ENCODE data around the gene ADISSP. TPM values are rescaled to one million over a fixed set of nuclear protein-coding genes. Genes with fewer than 3 reads are reported as not detected.

ADISSP gene
- total RNA-seq, 1 experiment from 2014 or later, result 99.4 TPM

GRCh38 chr20:3763671-3764601 is 3.6 kb downstream of the ADISSP start:
- Histone ChIP-seq H3K4me2 (ENCODE audit: low read length) (no peak overlapping the region), H2AFZ (ENCODE audit: low read depth, low read length, poor library complexity, severe bottlenecking) (no peak overlapping the region), H3K36me3 (ENCODE audit: control insufficient read depth in 1 of 2, insufficient read depth in 2 of 2, low read length in 2 of 2) (peaks cover 3 to 11% of the 10 kb centered on the region in 2 experiments; a peak in 2 of 4 replicates), H3K9me3 (ENCODE audit: control insufficient read depth in 1 of 2, insufficient read depth in 1 of 2, low read depth in 1 of 2, low read length in 2 of 2) (no peaks in the 10 kb centered on the region), H3K9ac (ENCODE audit: low read length) (no peak overlapping the region), H3K4me1 (ENCODE audit: control insufficient read depth in 1 of 2, insufficient read depth in 2 of 2, low read length in 2 of 2) (peaks cover 5 to 24% of the 10 kb centered on the region in 2 experiments), H3K27me3 (ENCODE audit: insufficient read depth, low read length) (no peaks in the 10 kb centered on the region), H3K9me2 (ENCODE audit: insufficient read depth) (no peaks in the 10 kb centered on the region), H3K4me3 (replicated peaks in 1 of 2; ENCODE audit: low read depth in 1 of 2, low read length in 2 of 2) (no peak overlapping the region), H4K20me1 (ENCODE audit: insufficient read depth) (no peaks in the 10 kb centered on the region), H3K79me2 (ENCODE audit: insufficient read depth, low read length) (peaks cover 56% of the 10 kb centered on the region), H3K27ac (ENCODE audit: low read depth, low read length) (no peak overlapping the region; the same call in 1 of the 2 replicates)
- DNase-seq (ENCODE audit: low read depth, low spot score) (no peak), ATAC-seq (no peak)
- no TSS peak for BruUV-seq (replicated peaks)
- POLR2A ChIA-PET, result no interaction called here
- CTCF ChIA-PET, result no interaction called here
- intact Hi-C loops (cut with micrococcal nuclease), result no loop called here
- RAD21 ChIA-PET (ENCODE audit: low non-redundant PET in 1 of 2, low total read pairs in 2 of 2, uncharacterized antibody in 2 of 2, unreplicated experiment in 2 of 2), result no interaction called here
- TF ChIP-seq, protein P1, sequence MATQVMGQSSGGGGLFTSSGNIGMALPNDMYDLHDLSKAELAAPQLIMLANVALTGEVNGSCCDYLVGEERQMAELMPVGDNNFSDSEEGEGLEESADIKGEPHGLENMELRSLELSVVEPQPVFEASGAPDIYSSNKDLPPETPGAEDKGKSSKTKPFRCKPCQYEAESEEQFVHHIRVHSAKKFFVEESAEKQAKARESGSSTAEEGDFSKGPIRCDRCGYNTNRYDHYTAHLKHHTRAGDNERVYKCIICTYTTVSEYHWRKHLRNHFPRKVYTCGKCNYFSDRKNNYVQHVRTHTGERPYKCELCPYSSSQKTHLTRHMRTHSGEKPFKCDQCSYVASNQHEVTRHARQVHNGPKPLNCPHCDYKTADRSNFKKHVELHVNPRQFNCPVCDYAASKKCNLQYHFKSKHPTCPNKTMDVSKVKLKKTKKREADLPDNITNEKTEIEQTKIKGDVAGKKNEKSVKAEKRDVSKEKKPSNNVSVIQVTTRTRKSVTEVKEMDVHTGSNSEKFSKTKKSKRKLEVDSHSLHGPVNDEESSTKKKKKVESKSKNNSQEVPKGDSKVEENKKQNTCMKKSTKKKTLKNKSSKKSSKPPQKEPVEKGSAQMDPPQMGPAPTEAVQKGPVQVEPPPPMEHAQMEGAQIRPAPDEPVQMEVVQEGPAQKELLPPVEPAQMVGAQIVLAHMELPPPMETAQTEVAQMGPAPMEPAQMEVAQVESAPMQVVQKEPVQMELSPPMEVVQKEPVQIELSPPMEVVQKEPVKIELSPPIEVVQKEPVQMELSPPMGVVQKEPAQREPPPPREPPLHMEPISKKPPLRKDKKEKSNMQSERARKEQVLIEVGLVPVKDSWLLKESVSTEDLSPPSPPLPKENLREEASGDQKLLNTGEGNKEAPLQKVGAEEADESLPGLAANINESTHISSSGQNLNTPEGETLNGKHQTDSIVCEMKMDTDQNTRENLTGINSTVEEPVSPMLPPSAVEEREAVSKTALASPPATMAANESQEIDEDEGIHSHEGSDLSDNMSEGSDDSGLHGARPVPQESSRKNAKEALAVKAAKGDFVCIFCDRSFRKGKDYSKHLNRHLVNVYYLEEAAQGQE (IDR thresholded peaks at IDR 0.05; ENCODE audit: low read depth), result no peak
- TF ChIP-seq EZH2phosphoT487 (IDR thresholded peaks at IDR 0.05; ENCODE audit: borderline replicate concordance) (no peak), ELF1 (IDR thresholded peaks at IDR 0.05; ENCODE audit: borderline replicate concordance, low read depth) (no peak), SRF (IDR thresholded peaks at IDR 0.05; ENCODE audit: low read depth) (no peak), CEBPB (IDR thresholded peaks at IDR 0.05; ENCODE audit: low read depth) (no peak), EGR1 (IDR thresholded peaks at IDR 0.05; ENCODE audit: low read depth) (no peak), SIN3A (IDR thresholded peaks at IDR 0.05; ENCODE audit: low read depth) (no peak), CBX3 (IDR thresholded peaks at IDR 0.05; ENCODE audit: low read depth) (no peak), TCF7L2 (IDR thresholded peaks at IDR 0.05; ENCODE audit: borderline replicate concordance, extremely low read depth, insufficient read depth, insufficient read length) (no peak), JUND (IDR thresholded peaks at IDR 0.05) (no peak), ZFX (IDR thresholded peaks at IDR 0.05) (no peak), SP1 (IDR thresholded peaks at IDR 0.05; ENCODE audit: low read depth) (no peak), ZBTB33 (IDR thresholded peaks at IDR 0.05; ENCODE audit: extremely low read depth, insufficient replicate concordance, low read length) (no peak), EZH2 (IDR thresholded peaks at IDR 0.05) (no peak), POLR2A (IDR thresholded peaks at IDR 0.05; ENCODE audit: borderline replicate concordance, extremely low read depth, insufficient read depth, insufficient read length) (no peak), FOSL1 (IDR thresholded peaks at IDR 0.05; ENCODE audit: low read depth) (no peak)
- TF ChIP-seq, protein P2, sequence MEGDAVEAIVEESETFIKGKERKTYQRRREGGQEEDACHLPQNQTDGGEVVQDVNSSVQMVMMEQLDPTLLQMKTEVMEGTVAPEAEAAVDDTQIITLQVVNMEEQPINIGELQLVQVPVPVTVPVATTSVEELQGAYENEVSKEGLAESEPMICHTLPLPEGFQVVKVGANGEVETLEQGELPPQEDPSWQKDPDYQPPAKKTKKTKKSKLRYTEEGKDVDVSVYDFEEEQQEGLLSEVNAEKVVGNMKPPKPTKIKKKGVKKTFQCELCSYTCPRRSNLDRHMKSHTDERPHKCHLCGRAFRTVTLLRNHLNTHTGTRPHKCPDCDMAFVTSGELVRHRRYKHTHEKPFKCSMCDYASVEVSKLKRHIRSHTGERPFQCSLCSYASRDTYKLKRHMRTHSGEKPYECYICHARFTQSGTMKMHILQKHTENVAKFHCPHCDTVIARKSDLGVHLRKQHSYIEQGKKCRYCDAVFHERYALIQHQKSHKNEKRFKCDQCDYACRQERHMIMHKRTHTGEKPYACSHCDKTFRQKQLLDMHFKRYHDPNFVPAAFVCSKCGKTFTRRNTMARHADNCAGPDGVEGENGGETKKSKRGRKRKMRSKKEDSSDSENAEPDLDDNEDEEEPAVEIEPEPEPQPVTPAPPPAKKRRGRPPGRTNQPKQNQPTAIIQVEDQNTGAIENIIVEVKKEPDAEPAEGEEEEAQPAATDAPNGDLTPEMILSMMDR (IDR thresholded peaks at IDR 0.05 in 2 of 3, conservative IDR thresholded peaks at IDR 0.05 in 1 of 3; ENCODE audit: borderline replicate concordance in 1 of 3, insufficient read depth in 1 of 3, low read depth in 2 of 3, low read length in 2 of 3), result no peak

Measured in HCT116 (cell line).